ENCODE results near the gene KPNA3.
"Not testable (repeated sequence)": the region's sequence is repeated elsewhere in the genome, so short reads cannot be mapped to it uniquely, and the experiment has no call there.

KPNA3 gene

GRCh38 chr13:49821216-49822009 is 28.9 kb upstream of the KPNA3 start:
- in situ Hi-C loops (cut with HindIII; ENCODE audit: low pct_unique_long_range_greater_than_20kb, low sequenced_read_pairs), result no loop called here
- DNase-seq (ENCODE audit: low read depth in 1 of 2, low spot score in 1 of 2), result peak in 1 of 2 experiments; percentile 44
- no peak for TF ChIP-seq JUND (IDR thresholded peaks at IDR 0.05; ENCODE audit: low read depth)

GRCh38 chr13:49820591-49821215 is 28.2 kb upstream of the KPNA3 start:
- TF ChIP-seq JUND (IDR thresholded peaks at IDR 0.05; ENCODE audit: low read depth), result no peak
- in situ Hi-C loops (cut with HindIII; ENCODE audit: low pct_unique_long_range_greater_than_20kb, low sequenced_read_pairs), result no loop called here
- DNase-seq (ENCODE audit: low read depth in 1 of 2, low spot score in 1 of 2), result no peak

GRCh38 chr13:49816047-49816446 is 23.6 kb upstream of the KPNA3 start:
- in situ Hi-C loops (cut with HindIII; ENCODE audit: low pct_unique_long_range_greater_than_20kb, low sequenced_read_pairs); DNase-seq (ENCODE audit: low read depth in 1 of 2, low spot score in 1 of 2): not testable (repeated sequence)

DNA sequence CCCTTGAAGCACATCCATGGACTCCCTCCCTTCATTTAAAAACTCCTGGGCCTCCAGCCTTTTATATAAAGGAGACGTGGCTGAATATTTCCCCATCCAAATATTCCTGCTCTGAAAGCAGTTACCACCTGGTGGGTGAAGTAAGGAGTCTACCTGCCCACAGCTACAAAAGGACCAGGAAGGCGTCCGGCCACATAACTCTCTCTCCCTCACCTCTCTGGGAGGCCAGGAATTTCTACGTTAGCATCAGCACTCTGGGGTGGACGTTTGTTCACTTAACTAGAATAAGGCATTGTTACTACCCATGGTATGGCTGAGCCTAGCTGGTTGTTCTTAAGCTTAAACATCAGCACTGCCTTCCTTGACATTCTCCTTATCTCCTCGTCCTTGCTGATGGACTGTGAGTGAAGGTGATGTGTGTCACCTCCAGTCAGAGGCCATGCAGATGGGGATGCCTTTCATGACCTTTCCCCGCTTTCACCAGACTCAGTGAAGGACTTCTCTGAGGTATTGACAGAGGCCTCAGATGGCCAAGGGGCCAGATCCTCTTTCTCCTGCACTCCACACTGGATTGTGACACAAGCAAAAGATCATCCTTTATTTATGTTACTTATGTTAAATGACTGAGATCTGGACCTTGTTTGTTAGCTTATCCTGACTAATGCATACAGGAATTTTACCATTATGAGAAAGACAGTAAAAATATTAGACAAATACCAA is 22.2 kb upstream of the KPNA3 start:
- no peak for DNase-seq (ENCODE audit: low read depth in 1 of 2, low spot score in 1 of 2)
- in situ Hi-C loops (cut with HindIII; ENCODE audit: low pct_unique_long_range_greater_than_20kb, low sequenced_read_pairs), result no loop called here
- TF ChIP-seq JUND (IDR thresholded peaks at IDR 0.05; ENCODE audit: low read depth), result no peak

DNA sequence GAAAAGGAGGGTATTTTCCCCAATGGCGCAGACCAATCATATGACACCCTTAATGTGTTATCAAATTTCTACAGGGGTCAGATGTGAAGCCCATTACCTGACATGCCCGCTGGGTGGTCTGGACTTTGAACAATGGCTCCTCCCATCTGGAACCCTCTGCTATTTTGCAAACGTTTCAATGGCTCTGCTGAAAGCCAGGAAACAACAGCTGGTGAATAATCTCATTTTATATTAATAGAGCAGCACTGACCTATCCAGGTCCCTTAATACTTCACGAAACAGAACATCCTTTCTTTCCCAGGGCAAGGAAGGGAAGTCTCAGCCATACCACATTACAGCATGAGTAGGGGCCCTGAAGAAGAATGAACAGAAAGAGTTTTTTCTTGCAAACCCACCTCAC is 20.3 kb upstream of the KPNA3 start:
- no peak for DNase-seq (ENCODE audit: low read depth in 1 of 2, low spot score in 1 of 2)
- in situ Hi-C loops (cut with HindIII; ENCODE audit: low pct_unique_long_range_greater_than_20kb, low sequenced_read_pairs), result no loop called here
- TF ChIP-seq JUND (IDR thresholded peaks at IDR 0.05; ENCODE audit: low read depth), result no peak

DNA sequence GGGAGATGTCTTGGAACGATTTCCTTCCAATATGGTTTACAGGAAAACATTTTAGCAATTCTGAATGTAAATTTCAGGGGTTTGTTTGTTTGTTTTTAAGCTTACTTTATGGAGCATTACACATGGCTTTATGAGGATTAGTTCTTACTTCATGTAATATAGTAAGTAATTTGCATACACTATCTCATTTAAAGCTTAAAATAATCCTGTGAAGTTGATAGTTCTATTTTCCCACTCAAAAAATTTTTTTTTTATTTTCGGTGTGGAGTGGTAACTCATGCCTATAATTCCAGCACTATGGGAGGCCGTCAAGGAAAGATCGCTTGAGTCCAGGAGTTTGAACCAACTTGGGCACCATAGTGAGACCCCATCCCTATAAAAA is 19.0 kb upstream of the KPNA3 start:
- no peak for TF ChIP-seq JUND (IDR thresholded peaks at IDR 0.05; ENCODE audit: low read depth)
- in situ Hi-C loops (cut with HindIII; ENCODE audit: low pct_unique_long_range_greater_than_20kb, low sequenced_read_pairs), result no loop called here
- DNase-seq (ENCODE audit: low read depth in 1 of 2, low spot score in 1 of 2), result no peak

- DNase-seq (ENCODE audit: low read depth in 1 of 2, low spot score in 1 of 2), result no peak
- in situ Hi-C loops (cut with HindIII; ENCODE audit: low pct_unique_long_range_greater_than_20kb, low sequenced_read_pairs), result no loop called here
- no peak for TF ChIP-seq JUND (IDR thresholded peaks at IDR 0.05; ENCODE audit: low read depth)
Observed at GRCh38 chr13:49810567-49811526, 18.4 kb upstream of the KPNA3 start.

DNA sequence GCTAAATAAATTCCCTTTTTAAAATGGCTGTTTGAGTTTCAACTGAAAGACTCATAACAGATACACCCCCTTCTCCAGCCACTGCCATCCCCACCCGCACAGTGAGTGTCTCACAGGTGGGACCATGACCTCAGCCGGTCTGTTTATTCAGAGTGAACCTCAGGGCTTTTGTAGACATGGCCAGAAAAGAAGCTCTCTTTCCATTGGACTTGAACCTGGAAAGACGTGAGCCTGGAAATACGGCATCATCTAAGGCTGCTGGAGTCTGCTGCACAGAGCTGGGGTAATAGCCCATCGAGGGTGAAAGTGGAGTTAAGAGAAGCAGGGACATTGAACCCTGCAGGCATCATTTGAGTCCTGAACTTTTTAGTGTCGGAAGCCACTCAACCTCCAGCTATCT is 15.2 kb upstream of the KPNA3 start:
- TF ChIP-seq JUND (IDR thresholded peaks at IDR 0.05; ENCODE audit: low read depth), result no peak
- in situ Hi-C loops (cut with HindIII; ENCODE audit: low pct_unique_long_range_greater_than_20kb, low sequenced_read_pairs), result no loop called here
- no peak for DNase-seq (ENCODE audit: low read depth in 1 of 2, low spot score in 1 of 2)

DNA sequence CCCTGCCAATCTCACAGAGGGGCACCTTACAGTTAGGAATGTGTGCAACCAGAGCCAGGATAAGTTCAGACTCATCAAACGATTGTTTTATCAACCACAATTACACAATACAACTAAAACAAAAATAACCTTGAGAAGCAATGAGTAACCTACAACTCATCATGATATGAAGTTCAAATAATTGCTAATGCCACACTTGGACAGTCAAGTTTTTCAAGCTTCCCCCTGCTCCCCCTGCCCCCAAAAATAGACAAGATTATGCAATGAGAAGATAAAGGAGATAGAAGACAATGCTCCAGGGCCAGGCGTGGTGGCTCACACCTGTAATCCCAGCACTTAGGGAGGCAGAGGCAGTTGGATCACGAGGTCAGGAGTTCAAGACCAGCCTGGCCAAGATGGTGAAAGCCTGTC is 13.6 kb upstream of the KPNA3 start:
- no peak for TF ChIP-seq JUND (IDR thresholded peaks at IDR 0.05; ENCODE audit: low read depth)
- no peak for DNase-seq (ENCODE audit: low read depth in 1 of 2, low spot score in 1 of 2)
- in situ Hi-C loops (cut with HindIII; ENCODE audit: low pct_unique_long_range_greater_than_20kb, low sequenced_read_pairs), result no loop called here

DNA sequence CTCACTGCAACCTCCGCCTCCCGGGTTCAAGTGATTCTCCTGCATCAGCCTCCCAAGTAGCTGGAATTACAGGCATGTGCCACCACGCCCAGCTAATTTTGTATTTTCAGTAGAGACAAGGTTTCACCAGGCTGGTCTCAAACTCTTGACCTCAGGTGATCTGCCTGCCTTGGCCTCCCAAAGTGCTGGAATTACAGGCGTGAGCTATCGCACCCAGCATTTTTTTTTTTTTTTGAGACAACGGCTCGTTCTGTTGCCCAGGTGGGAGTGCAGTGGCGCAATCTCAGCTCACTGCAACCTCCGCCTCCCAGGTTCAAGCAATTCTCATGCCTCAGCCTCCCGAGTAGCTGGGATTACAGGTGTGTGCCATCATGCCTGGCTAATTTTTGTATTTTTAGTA is 10.6 kb upstream of the KPNA3 start:
- in situ Hi-C loops (cut with HindIII; ENCODE audit: low pct_unique_long_range_greater_than_20kb, low sequenced_read_pairs); DNase-seq (ENCODE audit: low read depth in 1 of 2, low spot score in 1 of 2): not testable (repeated sequence)

DNA sequence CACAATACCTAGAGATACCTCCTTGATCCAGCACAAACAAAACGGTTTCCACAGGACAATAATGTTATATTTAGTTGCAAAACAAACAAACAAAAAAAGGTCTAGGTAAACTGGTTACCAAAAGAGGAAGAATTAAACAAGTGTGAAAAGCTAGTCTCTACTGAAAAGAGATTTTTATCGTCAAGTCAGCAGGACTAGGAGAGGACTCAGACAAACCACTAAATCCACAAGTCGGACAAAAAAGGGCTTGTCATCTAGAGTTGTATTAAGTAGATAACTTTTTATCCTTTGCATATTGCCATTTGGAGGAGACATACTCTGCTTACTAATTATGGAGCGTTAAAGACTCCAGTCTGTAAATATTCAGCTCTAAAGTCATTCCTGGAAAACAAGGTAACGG is 9.9 kb upstream of the KPNA3 start:
- no peak for TF ChIP-seq JUND (IDR thresholded peaks at IDR 0.05; ENCODE audit: low read depth)
- in situ Hi-C loops (cut with HindIII; ENCODE audit: low pct_unique_long_range_greater_than_20kb, low sequenced_read_pairs), result no loop called here
- no peak for DNase-seq (ENCODE audit: low read depth in 1 of 2, low spot score in 1 of 2)

Data from T47D (cell line).